NCI-H1694 (cell line): ENCODE data around the gene FAM114A1.
A peak's percentile ranks its signal among the peaks of the same experiment; 100 is the strongest.

Experiments used
- DNase-seq: peaks from one replicate; lab custom pipeline; 2025; lab: John Stamatoyannopoulos, UW

The FAM114A1 gene

GRCh38 chr4:38867478-38868058 is at the start of gene FAM114A1:
Gene FAM114A1, plus strand, starts transcription at chr4:38867806. Its CDS starts 10,273 bp downstream, at chr4:38878079.
- DNase-seq, result no peak

DNA sequence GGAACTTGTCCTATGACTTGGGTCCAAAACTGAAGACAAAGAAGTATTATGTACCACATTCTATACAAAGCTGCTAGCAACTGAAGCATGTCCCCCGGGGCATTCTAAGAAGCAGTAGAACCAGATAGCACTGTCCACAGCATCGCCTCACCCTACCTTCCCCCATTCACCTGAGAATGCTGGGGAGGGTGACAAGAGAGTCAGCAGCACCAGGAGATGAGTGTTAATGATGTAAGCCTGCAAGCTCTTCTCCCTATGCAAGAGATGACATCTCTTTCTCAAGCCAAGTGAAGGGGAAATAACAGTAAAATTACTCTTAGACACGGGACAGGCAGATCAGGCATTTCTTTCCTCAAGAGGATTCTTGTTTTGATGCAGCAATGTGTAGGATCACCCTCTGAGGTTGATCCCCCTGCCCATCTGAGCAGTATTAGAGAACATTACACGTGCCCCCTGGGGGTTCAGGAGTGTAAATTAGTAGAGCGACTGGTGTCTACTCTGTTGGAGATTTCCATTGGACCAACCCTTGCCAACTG is 49.1 kb upstream of the FAM114A1 start:
- no peak for DNase-seq

DNA sequence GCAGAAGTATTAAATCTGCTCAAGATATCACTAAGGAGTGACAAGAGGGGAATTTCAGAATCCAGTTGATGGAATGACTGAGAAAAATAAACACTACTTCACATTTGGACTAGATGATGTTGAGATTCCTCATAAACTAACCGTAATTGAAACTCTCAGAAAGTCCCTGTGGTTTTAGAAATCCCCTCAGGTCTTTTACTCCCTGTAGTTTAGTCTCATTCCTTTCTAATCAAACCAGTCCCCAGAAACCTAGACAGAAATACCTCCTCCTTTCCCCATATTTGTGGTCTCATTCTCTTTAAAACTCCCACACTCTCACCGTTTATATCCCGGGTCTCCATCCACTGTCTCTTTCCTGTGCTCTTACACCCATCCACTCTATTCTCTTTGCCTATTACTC is 48.0 kb upstream of the FAM114A1 start:
- no peak for DNase-seq

- no peak for DNase-seq
Measured at GRCh38 chr4:38820329-38821061, 47.1 kb upstream of the FAM114A1 start.

DNA sequence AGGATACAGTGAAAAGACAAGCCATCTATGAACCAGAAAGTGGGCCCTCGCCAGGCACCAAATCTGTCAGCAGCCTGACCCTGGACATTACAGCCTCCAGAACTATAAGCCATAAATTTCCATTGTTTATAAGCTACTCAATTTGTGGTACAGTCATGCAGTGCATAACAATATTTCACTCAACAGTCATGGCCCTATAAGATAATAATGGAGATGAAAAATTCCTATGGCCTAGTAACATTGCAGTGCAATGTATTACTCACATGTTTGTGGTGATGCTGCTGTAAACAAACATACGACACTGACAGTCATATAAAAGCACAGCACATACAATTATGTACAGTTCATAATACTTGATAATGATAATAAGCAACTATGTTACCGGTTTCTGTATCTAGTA is 45.9 kb upstream of the FAM114A1 start:
- DNase-seq, result no peak

- no peak for DNase-seq
Measured at GRCh38 chr4:38822748-38823303, 44.8 kb upstream of the FAM114A1 start.

GRCh38 chr4:38823766-38824165 is 43.8 kb upstream of the FAM114A1 start:
- DNase-seq, result no peak

DNA sequence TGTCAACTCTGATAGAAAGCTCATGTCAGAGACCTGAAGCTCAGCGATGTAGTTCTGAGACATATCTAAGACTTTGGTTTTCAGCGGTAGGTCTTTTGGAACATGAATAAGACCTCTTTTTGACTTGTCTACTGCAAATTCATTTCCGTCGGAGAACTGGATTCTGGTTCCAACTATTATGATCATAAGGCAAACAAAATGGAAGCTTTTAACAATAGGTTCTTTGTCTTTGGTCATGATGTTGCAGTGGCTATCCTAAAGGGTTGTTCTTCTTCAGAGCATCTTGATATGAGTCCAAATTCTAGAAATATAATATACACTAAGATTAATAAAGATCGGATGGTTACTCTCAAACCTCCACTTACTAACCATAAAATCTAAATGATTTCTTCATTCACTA is 38.4 kb upstream of the FAM114A1 start:
- no peak for DNase-seq

- no peak for DNase-seq
Measured at GRCh38 chr4:38831653-38832052, 36.0 kb upstream of the FAM114A1 start.

- no peak for DNase-seq
Measured at GRCh38 chr4:38832206-38832605, 35.4 kb upstream of the FAM114A1 start.

DNA sequence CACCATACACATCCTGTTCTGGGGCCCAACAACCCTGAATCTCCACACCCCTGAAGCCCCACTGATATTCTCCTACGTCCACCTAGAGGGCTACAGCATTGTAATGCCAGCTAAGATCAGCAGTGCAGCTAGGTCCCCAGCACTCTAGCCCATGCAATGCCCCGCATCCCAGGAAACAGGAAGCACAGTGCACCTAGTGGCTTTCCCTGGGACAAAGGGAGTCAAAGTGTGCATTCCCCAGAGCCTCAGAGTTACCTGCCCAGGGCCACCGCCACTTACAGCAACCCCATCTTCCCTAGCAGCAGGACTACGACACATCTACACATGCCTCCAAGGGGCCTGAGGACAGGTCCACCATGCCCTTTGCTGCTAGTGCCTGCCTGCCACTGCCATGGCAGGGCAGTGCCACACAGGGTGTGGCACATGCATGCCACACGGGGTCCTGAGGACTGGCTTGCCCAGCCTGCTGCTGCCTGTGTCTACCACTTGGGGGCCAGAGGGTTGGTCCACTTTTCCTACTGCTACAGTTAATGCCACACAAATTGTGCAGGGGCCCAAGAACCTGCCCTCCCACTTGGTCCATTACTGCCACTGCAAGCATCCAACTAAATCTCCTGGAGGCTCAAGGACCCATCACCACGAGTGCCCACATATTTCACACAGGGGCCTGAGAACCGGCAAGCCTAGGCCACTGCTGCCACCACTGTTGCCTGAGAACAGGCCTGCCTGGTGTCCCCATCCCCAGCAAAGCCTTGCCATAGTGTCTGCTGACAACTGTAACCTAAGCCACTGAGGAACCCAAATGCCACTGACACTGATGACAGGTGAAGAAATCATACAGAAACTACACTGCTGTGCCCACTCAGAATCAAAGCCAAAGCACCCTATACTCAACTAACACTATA is 34.7 kb upstream of the FAM114A1 start:
- no peak for DNase-seq

DNA sequence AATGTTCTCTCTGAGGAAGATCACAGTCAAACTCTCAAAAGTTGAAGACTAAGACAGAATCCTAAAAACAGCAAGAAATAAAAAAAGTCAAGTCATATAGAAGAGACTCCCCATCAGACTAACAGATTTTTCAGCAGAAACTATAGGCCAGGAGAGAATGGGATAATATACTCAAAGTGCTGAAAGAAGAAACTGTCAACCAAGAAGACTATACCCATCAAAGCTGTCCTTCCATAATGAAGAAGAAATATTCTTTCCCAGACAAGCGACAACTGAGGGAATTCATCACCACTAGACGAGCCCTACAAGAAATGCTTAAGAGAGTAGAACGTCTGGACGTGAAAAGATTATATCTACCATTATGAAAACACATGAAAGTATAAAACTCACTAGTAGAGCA is 33.0 kb upstream of the FAM114A1 start:
- DNase-seq, result no peak

- DNase-seq, result no peak
Measured at GRCh38 chr4:38837334-38837733, 30.3 kb upstream of the FAM114A1 start.

- DNase-seq, result no peak
Measured at GRCh38 chr4:38837849-38838248, 29.8 kb upstream of the FAM114A1 start.

DNA sequence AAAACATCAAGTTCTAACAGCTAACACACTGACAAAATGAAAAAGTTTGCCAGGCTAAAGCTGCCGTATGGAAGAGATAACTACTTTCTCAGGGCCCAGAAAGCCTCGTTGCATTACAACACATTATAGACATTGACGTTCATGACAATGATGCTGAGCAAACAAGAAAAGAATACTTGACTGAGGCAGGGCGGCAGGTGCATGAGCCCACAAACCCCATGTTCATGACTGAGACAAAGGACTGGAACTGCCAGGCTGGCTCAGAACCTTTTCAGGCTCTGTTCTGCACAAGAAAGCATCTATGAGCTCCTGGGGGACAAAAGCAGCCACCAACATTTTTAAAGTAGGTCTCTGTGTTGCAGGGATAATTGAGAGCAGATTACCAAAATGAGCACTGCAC is 24.6 kb upstream of the FAM114A1 start:
- no peak for DNase-seq

DNA sequence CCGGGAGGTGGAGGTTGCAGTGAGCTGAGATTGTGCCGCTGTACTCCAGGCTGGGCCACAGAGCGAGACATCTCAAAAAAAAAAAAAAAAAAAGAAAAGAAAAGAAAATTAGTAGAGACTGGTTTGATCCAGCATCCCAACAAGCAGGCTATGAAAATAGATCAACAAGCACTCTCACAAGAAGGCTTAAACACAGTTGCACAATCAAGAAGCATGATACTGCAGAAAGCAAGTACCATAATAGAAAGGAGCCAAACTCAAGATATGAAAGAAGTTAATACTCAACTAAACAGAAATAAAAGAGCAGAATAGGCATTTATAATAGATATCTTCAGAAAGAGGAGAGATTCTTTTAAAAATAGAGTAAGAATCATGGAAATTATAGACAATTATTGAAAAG is 21.6 kb upstream of the FAM114A1 start:
- DNase-seq, result no peak

DNA sequence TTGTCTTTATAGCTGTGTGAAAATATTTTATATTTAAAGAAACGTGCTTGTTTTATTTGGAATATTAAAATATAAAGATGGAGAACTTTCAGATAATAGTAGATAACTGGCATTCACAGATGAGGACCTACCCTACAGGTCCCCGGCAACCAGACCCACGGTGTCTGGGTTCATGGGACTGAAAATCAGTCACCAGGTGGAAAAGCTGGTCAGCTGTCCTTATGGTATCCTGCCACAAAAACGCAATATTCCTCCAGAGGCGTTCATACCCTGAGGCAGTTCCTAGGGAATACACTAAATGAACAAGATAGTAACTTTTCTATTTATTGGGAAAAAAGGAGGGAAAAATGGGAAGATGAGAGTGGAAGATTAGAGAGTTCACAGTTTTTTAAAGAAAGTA is 12.1 kb upstream of the FAM114A1 start:
- DNase-seq, result no peak

- DNase-seq, result no peak
Measured at GRCh38 chr4:38856046-38856445, 11.6 kb upstream of the FAM114A1 start.

- peak; percentile 9 for DNase-seq
Measured at GRCh38 chr4:38856524-38857337, 10.9 kb upstream of the FAM114A1 start, which contains the start of gene TLR6. Gene TLR6, minus strand, starts transcription at chr4:38856817. Its CDS starts 27,344 bp downstream, at chr4:38829473.

DNA sequence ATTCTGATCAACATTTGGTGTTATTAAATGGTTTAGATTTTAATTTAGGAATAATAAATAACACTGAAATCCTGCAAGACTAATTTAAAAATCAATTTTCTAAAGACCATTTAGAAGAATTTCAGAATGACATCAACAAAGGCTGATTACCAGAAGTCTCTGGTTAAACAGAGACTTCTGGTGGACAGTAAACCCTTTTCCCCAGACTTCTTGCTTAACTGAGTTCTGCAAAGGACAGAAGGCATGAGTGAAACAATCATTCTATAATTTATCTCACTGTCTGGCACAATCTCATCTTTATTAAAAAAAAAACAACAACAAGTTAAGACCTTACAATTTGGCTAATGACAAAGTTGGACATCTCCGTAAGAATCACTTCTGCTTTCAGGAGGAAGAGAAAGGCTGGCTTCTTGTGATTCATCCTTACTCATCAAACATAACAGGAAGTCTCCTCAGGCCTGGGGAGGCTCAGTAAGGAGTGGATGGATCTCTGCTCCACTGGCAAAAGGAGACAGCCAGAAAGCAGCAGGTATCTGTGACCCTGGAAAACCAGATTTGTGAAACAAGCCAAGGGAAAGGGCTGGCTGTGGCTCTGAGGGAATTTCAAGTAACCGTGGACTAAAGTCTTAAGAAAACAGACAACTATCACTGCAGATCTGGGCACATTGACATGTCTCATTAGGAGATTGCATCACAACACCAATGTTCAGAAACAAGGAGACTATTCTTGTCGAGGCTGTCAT is 10.1 kb upstream of the FAM114A1 start:
- no peak for DNase-seq

DNA sequence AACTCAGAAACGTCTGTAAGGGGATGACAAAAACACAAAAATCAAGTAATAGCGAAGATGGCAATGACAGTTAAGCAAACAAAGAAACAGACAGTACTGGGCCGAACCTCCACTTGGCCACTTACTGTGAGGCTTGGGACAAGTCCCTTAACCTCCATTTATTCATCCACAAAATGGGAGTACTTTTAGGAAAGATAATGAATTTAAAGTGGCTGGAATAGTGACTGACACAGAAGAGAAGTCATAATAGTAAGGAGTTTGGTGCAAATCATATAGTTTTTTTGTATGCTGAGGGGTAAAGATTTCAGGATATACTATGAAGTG is 9.5 kb upstream of the FAM114A1 start:
- no peak for DNase-seq
